Erythroblast (primary cell): ENCODE results near the gene BIRC6.

Experiments used
- GATA1 ChIP-seq: IDR thresholded peaks from 2 replicates; pipeline ENCODE4 v1.6.1; 2011; ENCODE audit warnings: low read depth, mild to moderate bottlenecking, control low read depth, low read length, moderate library complexity
- POLR2A ChIP-seq: IDR thresholded peaks from 2 replicates; pipeline ENCODE4 v1.6.1; 2011; ENCODE audit warnings: mild to moderate bottlenecking, low read length

- no peak for TF ChIP-seq POLR2A
- TF ChIP-seq GATA1, result no peak
These were observed 115.8 kb downstream of the BIRC6 start for GRCh38 chr2:32472605-32473004.
